ENCODE measurements around the gene JADE1. TPM values are rescaled to one million over a fixed set of nuclear protein-coding genes. Genes with fewer than 3 reads are reported as not detected.

JADE1 gene
- total and polyA plus RNA-seq, 2 of the 4 experiments (the other 2 are of a cell fraction) = 13.8 to 32.6 TPM

DNA sequence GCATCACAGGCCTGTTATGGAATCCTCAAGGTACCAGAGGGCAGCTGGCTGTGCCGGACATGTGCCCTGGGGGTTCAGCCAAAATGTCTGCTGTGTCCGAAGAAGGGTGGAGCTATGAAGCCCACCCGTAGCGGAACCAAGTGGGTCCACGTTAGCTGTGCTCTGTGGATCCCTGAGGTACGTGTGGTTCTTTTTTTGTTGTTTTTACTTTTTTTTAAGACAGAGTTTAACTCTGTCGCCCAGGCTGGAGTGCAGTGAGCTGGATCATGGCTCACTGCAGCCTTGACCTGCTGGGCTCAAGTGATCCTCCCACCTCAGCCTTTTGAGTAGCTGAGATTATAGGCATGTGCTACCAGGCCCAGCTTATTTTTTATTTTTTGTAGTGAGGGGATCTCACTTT lies 46.1 kb downstream of the JADE1 start:
- H2AK5ac ChIP-seq (ENCODE audit: low read depth, low read length) = no peak overlapping the region; the same call in 1 of the 2 replicates
- TF ChIP-seq RAD21 (IDR thresholded peaks at IDR 0.05; ENCODE audit: low read length) = no peak
- TF ChIP-seq, protein P1, sequence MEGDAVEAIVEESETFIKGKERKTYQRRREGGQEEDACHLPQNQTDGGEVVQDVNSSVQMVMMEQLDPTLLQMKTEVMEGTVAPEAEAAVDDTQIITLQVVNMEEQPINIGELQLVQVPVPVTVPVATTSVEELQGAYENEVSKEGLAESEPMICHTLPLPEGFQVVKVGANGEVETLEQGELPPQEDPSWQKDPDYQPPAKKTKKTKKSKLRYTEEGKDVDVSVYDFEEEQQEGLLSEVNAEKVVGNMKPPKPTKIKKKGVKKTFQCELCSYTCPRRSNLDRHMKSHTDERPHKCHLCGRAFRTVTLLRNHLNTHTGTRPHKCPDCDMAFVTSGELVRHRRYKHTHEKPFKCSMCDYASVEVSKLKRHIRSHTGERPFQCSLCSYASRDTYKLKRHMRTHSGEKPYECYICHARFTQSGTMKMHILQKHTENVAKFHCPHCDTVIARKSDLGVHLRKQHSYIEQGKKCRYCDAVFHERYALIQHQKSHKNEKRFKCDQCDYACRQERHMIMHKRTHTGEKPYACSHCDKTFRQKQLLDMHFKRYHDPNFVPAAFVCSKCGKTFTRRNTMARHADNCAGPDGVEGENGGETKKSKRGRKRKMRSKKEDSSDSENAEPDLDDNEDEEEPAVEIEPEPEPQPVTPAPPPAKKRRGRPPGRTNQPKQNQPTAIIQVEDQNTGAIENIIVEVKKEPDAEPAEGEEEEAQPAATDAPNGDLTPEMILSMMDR (conservative IDR thresholded peaks at IDR 0.05; ENCODE audit: low read depth, low read length) = no peak
- no peak for TF ChIP-seq MXI1 (IDR thresholded peaks at IDR 0.05; ENCODE audit: borderline replicate concordance, low read depth, low read length)
- TF ChIP-seq FOS (IDR thresholded peaks at IDR 0.05; ENCODE audit: low read depth, low read length) = no peak
- TF ChIP-seq SMC3 (IDR thresholded peaks at IDR 0.05; ENCODE audit: low read depth, low read length) = no peak
- TF ChIP-seq CHD1 (IDR thresholded peaks at IDR 0.05; ENCODE audit: low read depth, low read length) = no peak
- no peak for TF ChIP-seq NFE2L2 (IDR thresholded peaks at IDR 0.05; ENCODE audit: low read depth, low read length)
- no peak for TF ChIP-seq MAZ (IDR thresholded peaks at IDR 0.05; ENCODE audit: borderline replicate concordance, low read depth, low read length)
- no peak for TF ChIP-seq CEBPB (IDR thresholded peaks at IDR 0.05; ENCODE audit: low read depth, low read length)
- TF ChIP-seq RCOR1 (IDR thresholded peaks at IDR 0.05; ENCODE audit: insufficient replicate concordance, low read length) = no peak
- TF ChIP-seq, protein P2, sequence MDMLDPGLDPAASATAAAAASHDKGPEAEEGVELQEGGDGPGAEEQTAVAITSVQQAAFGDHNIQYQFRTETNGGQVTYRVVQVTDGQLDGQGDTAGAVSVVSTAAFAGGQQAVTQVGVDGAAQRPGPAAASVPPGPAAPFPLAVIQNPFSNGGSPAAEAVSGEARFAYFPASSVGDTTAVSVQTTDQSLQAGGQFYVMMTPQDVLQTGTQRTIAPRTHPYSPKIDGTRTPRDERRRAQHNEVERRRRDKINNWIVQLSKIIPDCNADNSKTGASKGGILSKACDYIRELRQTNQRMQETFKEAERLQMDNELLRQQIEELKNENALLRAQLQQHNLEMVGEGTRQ (IDR thresholded peaks at IDR 0.05; ENCODE audit: low read depth, low read length) = no peak
- no peak overlapping the region for H2BK20ac ChIP-seq (ENCODE audit: low read depth, low read length)
- no peak overlapping the region for H3K14ac ChIP-seq (replicated peaks; ENCODE audit: low read depth, low read length)
- no peak overlapping the region for H3K18ac ChIP-seq (ENCODE audit: low read depth, low read length)
- no peak overlapping the region for H3K56ac ChIP-seq (ENCODE audit: extremely low read depth, insufficient read depth, low read length)
- H3K27me3 ChIP-seq (ENCODE audit: control insufficient read depth, insufficient read depth, low read length) = no peaks in the 10 kb centered on the region
- POLR2A ChIA-PET (ENCODE audit: unreplicated experiment) = no interaction called here
- BruUV-seq (replicated peaks) = no TSS peak
- H3K23ac ChIP-seq (ENCODE audit: low read depth, low read length) = no peak overlapping the region
- no peak overlapping the region; the same call in 1 of the 2 replicates for H4K5ac ChIP-seq (ENCODE audit: low read depth, low read length)
- H3K9me1 ChIP-seq (ENCODE audit: insufficient read depth, low read length) = peaks cover 27% of the 10 kb centered on the region
- peak overlapping the region; percentile 44; the same call in 1 of the 2 replicates for H3K4ac ChIP-seq (ENCODE audit: low read depth, low read length)
- H3K9me3 ChIP-seq (ENCODE audit: control insufficient read depth, insufficient read depth, low read length) = no peaks in the 10 kb centered on the region
- H4K91ac ChIP-seq (ENCODE audit: insufficient read depth, low read depth, low read length) = no peak overlapping the region
- dilution Hi-C loops (cut with HindIII; ENCODE audit: low sequenced_read_pairs, unreplicated experiment) (no loop called here), intact Hi-C loops (cut with micrococcal nuclease) (no loop called here), in situ Hi-C loops (cut with MboI; ENCODE audit: low sequenced_read_pairs) (no loop called here)
- peaks cover 24% of the 10 kb centered on the region for H3K4me1 ChIP-seq (ENCODE audit: control insufficient read depth, insufficient read depth, low read length)
- ATAC-seq (ENCODE audit: low read depth) = no peak
- peak overlapping the region; percentile 14 for H2BK5ac ChIP-seq (ENCODE audit: low read depth, low read length, poor library complexity, severe bottlenecking)
- DNase-seq = no peak
- H3K36me3 ChIP-seq (ENCODE audit: control insufficient read depth, insufficient read depth, low read length) = peaks cover 55% of the 10 kb centered on the region
- no peak overlapping the region for H2BK120ac ChIP-seq (ENCODE audit: low read depth, low read length)
- no peak overlapping the region for H2AK9ac ChIP-seq (replicated peaks; ENCODE audit: low read depth, low read length, poor library complexity)
- H3K27ac ChIP-seq (ENCODE audit: insufficient read depth, low read length) = no peak overlapping the region
- CTCF ChIA-PET = interaction anchor here (1.0 kb wide), 1 partner anchor 13 kb away, joined by 3 read pairs; no protein-coding TSS in a partner anchor
- no peak overlapping the region for H2BK15ac ChIP-seq (ENCODE audit: low read depth, low read length)
- H3K4me2 ChIP-seq (ENCODE audit: low read depth, low read length) = no peak overlapping the region
- H3K9ac ChIP-seq (ENCODE audit: low read depth, low read length) = no peak overlapping the region
- peaks cover 38 to 67% of the 10 kb centered on the region in 2 experiments for H3K79me1 ChIP-seq (ENCODE audit: low read depth in 1 of 2, low read length in 2 of 2)
- peak overlapping the region in 1 of 2 experiments; percentile 10; a peak in 1 of 4 replicates for H4K8ac ChIP-seq (ENCODE audit: low read depth in 2 of 2, low read length in 2 of 2)
- peaks cover 10% of the 10 kb centered on the region; the same call in 1 of the 2 replicates for H4K20me1 ChIP-seq (ENCODE audit: insufficient read depth, low read length)
- H2AFZ ChIP-seq (replicated peaks; ENCODE audit: low read length, poor library complexity) = no peak overlapping the region
- no peak overlapping the region for H3K4me3 ChIP-seq (ENCODE audit: insufficient read depth, low read depth, low read length)
- no CpG with 5 or more reads among the region's 7 CpGs for WGBS, 2 experiments (ENCODE audit: extremely low coverage in 2 of 2, insufficient read length in 1 of 2)
